ENCODE data around the gene SPATA20. TPM values are rescaled to one million over a fixed set of nuclear protein-coding genes. Genes with fewer than 3 reads are reported as not detected.

Gene SPATA20
- total and polyA plus RNA-seq, 2 of the 13 experiments (the other 11 are each of a cell fraction or from before 2014, with no cell fraction given) = 36.1 to 64.8 TPM

DNA sequence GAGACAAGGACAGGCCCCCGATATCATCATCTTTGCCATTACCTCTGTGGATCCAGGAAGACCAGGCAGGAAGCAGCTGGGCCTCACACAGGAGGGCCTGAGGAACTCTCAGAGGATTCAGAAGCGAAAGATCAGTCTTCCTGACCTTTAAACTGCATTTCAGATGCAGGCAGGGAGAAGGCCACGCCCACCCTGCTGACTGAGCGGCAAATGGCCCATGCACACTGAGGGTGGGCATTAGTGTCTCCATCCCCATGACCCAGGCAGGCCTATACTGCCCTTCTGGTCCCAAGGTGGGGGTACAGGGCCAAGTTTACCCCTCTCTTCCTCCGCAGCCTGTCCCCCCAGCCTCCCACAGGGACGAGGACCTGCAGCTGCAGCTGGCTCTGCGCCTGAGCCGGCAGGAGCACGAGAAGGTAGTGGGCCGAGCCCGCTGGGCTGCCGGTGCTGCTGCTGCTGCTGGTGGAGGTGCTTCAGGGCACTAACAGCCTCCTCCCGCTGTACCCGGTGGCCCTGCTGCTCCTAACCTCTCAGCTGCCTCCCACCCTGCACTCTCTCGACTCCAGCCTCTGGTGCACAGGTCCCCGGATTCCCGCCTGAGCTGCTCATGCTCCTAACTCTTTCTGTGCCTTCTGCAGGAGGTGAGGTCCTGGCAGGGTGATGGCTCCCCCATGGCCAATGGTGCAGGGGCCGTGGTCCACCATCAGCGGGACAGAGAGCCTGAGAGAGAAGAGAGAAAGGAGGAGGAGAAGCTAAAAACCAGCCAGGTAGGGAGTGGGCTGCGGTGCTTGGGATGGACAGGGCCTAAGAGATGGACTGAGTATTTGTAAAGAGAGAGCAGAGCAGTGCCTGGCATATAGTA lies 8.2 kb upstream of the SPATA20 start (continued):
- TF ChIP-seq, protein P1, sequence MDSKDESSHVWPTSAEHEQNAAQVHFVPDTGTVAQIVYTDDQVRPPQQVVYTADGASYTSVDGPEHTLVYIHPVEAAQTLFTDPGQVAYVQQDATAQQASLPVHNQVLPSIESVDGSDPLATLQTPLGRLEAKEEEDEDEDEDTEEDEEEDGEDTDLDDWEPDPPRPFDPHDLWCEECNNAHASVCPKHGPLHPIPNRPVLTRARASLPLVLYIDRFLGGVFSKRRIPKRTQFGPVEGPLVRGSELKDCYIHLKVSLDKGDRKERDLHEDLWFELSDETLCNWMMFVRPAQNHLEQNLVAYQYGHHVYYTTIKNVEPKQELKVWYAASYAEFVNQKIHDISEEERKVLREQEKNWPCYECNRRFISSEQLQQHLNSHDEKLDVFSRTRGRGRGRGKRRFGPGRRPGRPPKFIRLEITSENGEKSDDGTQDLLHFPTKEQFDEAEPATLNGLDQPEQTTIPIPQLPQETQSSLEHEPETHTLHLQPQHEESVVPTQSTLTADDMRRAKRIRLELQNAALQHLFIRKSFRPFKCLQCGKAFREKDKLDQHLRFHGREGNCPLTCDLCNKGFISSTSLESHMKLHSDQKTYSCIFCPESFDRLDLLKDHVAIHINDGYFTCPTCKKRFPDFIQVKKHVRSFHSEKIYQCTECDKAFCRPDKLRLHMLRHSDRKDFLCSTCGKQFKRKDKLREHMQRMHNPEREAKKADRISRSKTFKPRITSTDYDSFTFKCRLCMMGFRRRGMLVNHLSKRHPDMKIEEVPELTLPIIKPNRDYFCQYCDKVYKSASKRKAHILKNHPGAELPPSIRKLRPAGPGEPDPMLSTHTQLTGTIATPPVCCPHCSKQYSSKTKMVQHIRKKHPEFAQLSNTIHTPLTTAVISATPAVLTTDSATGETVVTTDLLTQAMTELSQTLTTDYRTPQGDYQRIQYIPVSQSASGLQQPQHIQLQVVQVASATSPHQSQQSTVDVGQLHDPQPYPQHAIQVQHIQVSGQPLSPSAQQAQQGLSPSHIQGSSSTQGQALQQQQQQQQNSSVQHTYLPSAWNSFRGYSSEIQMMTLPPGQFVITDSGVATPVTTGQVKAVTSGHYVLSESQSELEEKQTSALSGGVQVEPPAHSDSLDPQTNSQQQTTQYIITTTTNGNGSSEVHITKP (CRISPR knock-in tag; IDR thresholded peaks at IDR 0.05; ENCODE audit: low read depth) = no peak
- no peak for TF ChIP-seq HOXD1 (CRISPR knock-in tag; IDR thresholded peaks at IDR 0.05)
- TF ChIP-seq, protein P2, sequence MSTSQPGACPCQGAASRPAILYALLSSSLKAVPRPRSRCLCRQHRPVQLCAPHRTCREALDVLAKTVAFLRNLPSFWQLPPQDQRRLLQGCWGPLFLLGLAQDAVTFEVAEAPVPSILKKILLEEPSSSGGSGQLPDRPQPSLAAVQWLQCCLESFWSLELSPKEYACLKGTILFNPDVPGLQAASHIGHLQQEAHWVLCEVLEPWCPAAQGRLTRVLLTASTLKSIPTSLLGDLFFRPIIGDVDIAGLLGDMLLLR (CRISPR knock-in tag; IDR thresholded peaks at IDR 0.05) = no peak
- no peak for TF ChIP-seq AGO2 (optimal IDR thresholded peaks at IDR 0.05; ENCODE audit: low read depth, low read length)
- TF ChIP-seq REPIN1 (CRISPR knock-in tag; IDR thresholded peaks at IDR 0.05; ENCODE audit: borderline replicate concordance, low read depth) = no peak
- no peak for TF ChIP-seq ZNF329 (CRISPR knock-in tag; IDR thresholded peaks at IDR 0.05; ENCODE audit: low read depth)
- no peak for TF ChIP-seq GZF1 (CRISPR knock-in tag; IDR thresholded peaks at IDR 0.05)
- TF ChIP-seq, protein P3, sequence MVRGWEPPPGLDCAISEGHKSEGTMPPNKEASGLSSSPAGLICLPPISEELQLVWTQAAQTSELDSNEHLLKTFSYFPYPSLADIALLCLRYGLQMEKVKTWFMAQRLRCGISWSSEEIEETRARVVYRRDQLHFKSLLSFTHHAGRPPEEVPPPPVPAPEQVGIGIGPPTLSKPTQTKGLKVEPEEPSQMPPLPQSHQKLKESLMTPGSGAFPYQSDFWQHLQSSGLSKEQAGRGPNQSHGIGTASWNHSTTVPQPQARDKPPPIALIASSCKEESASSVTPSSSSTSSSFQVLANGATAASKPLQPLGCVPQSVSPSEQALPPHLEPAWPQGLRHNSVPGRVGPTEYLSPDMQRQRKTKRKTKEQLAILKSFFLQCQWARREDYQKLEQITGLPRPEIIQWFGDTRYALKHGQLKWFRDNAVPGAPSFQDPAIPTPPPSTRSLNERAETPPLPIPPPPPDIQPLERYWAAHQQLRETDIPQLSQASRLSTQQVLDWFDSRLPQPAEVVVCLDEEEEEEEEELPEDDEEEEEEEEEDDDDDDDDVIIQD (CRISPR knock-in tag; IDR thresholded peaks at IDR 0.05; ENCODE audit: low read depth) = no peak
- TF ChIP-seq ZNF790 (CRISPR knock-in tag; IDR thresholded peaks at IDR 0.05; ENCODE audit: borderline replicate concordance) = no peak
- peak; percentile 58 for TF ChIP-seq ASH2L (IDR thresholded peaks at IDR 0.05; ENCODE audit: insufficient read length, low read depth, low read length)
- TF ChIP-seq, protein P4, sequence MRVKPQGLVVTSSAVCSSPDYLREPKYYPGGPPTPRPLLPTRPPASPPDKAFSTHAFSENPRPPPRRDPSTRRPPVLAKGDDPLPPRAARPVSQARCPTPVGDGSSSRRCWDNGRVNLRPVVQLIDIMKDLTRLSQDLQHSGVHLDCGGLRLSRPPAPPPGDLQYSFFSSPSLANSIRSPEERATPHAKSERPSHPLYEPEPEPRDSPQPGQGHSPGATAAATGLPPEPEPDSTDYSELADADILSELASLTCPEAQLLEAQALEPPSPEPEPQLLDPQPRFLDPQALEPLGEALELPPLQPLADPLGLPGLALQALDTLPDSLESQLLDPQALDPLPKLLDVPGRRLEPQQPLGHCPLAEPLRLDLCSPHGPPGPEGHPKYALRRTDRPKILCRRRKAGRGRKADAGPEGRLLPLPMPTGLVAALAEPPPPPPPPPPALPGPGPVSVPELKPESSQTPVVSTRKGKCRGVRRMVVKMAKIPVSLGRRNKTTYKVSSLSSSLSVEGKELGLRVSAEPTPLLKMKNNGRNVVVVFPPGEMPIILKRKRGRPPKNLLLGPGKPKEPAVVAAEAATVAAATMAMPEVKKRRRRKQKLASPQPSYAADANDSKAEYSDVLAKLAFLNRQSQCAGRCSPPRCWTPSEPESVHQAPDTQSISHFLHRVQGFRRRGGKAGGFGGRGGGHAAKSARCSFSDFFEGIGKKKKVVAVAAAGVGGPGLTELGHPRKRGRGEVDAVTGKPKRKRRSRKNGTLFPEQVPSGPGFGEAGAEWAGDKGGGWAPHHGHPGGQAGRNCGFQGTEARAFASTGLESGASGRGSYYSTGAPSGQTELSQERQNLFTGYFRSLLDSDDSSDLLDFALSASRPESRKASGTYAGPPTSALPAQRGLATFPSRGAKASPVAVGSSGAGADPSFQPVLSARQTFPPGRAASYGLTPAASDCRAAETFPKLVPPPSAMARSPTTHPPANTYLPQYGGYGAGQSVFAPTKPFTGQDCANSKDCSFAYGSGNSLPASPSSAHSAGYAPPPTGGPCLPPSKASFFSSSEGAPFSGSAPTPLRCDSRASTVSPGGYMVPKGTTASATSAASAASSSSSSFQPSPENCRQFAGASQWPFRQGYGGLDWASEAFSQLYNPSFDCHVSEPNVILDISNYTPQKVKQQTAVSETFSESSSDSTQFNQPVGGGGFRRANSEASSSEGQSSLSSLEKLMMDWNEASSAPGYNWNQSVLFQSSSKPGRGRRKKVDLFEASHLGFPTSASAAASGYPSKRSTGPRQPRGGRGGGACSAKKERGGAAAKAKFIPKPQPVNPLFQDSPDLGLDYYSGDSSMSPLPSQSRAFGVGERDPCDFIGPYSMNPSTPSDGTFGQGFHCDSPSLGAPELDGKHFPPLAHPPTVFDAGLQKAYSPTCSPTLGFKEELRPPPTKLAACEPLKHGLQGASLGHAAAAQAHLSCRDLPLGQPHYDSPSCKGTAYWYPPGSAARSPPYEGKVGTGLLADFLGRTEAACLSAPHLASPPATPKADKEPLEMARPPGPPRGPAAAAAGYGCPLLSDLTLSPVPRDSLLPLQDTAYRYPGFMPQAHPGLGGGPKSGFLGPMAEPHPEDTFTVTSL (CRISPR knock-in tag; IDR thresholded peaks at IDR 0.05; ENCODE audit: borderline replicate concordance) = no peak
- TF ChIP-seq, protein P5, sequence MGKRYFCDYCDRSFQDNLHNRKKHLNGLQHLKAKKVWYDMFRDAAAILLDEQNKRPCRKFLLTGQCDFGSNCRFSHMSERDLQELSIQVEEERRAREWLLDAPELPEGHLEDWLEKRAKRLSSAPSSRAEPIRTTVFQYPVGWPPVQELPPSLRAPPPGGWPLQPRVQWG (CRISPR knock-in tag; IDR thresholded peaks at IDR 0.05; ENCODE audit: borderline replicate concordance, low read depth) = no peak
- TF ChIP-seq ZNF781 (CRISPR knock-in tag; IDR thresholded peaks at IDR 0.05; ENCODE audit: borderline replicate concordance, not compliant biosample characterization) = no peak
- peak; percentile 54; the same call in 1 of the 2 replicates for TF ChIP-seq SAFB2 (CRISPR knock-in tag; IDR thresholded peaks at IDR 0.05; ENCODE audit: borderline replicate concordance, low read depth)
- TF ChIP-seq ZNF678 (CRISPR knock-in tag; IDR thresholded peaks at IDR 0.05) = no peak

Measured in HepG2 (cell line).